K562 treated with DMSO at 1 percent for 12 hours (cell line): ENCODE measurements around the gene JHY. TPM values are rescaled to one million over a fixed set of nuclear protein-coding genes. Genes with fewer than 3 reads are reported as not detected.

Experiments used
- total RNA-seq: library from RNA; unstranded; fragments of 300-600 nt; gene quantifications from 2 replicates; pipeline ENCODE4 v1.2.3, GENCODE V29; 2022; ENCODE audit not compliant: insufficient read depth

The JHY gene
- total RNA-seq = not detected in 2 replicates

GRCh38 chr11:122882189-122882856 lies at the start of gene JHY:
Gene JHY (plus strand): TSS chr11:122882759. CDS start chr11:122885850, 3,091 bp downstream.

GRCh38 chr11:122981388-122982264 lies 99.1 kb downstream of the JHY start, which contains the start of gene BSX:
Gene BSX (minus strand): TSS chr11:122981834. CDS start chr11:122981671, 163 bp downstream.

Other genes starting within 250 kb of the JHY start
- gene UBASH3B, start 227.0 kb upstream of the JHY start, total RNA-seq = not detected in 2 replicates
- not detected in 2 replicates for gene CRTAM, start 44.3 kb upstream of the JHY start, total RNA-seq
- gene BSX, start 99.1 kb downstream of the JHY start, total RNA-seq = not detected in 2 replicates
- 872 and 1,236 TPM in 2 replicates for gene HSPA8, start 179.4 kb downstream of the JHY start, total RNA-seq